Endothelial cell of umbilical vein (primary cell): ENCODE results near the gene MTHFR.

Experiments used
- CTCF ChIP-seq, 2 donors: IDR thresholded peaks; 1 replicate in 1 of 2; 2 replicates in 1 of 2; pipeline ENCODE4 v1.5.1; 2011; ENCODE audit warnings: low read length in 2 of 2, mild to moderate bottlenecking in 2 of 2, moderate library complexity in 2 of 2, control low read depth in 1 of 2, inconsistent platforms in 1 of 2, low read depth in 1 of 2; ENCODE audit not compliant: insufficient read depth in 1 of 2; ENCODE audit errors: extremely low read depth in 1 of 2
- EZH2 ChIP-seq: IDR thresholded peaks from 2 replicates; pipeline ENCODE4 v1.6.1; 2012; ENCODE audit warnings: borderline replicate concordance, low read depth, mild to moderate bottlenecking, moderate library complexity, low read length, inconsistent platforms; ENCODE audit not compliant: severe bottlenecking
- FOS ChIP-seq: IDR thresholded peaks from 2 replicates; pipeline ENCODE4 v1.6.1; 2011; ENCODE audit warnings: mild to moderate bottlenecking, low read length, moderate library complexity, borderline replicate concordance; ENCODE audit not compliant: insufficient read depth
- GATA2 ChIP-seq: IDR thresholded peaks from 2 replicates; pipeline ENCODE4 v1.7.0; 2011; ENCODE audit warnings: low read depth, mild to moderate bottlenecking, moderate library complexity, mixed read lengths, low read length; ENCODE audit not compliant: insufficient read length, insufficient read depth
- JUN ChIP-seq: IDR thresholded peaks from 2 replicates; pipeline ENCODE4 v1.6.1; 2011; ENCODE audit warnings: borderline replicate concordance, low read depth; ENCODE audit not compliant: insufficient read length, insufficient read depth
- MAX ChIP-seq: IDR thresholded peaks from 2 replicates; pipeline ENCODE4 v1.6.1; 2011; ENCODE audit not compliant: insufficient read depth, insufficient read length
- MYC ChIP-seq: IDR thresholded peaks from one replicate; pipeline ENCODE4 v1.6.1; 2011; ENCODE audit warnings: mild to moderate bottlenecking, low read depth, low read length
- POLR2A ChIP-seq: IDR thresholded peaks from 2 replicates; pipeline ENCODE4 v1.6.1; 2012; ENCODE audit warnings: low read depth, mild to moderate bottlenecking, control low read depth, low read length
- POLR2AphosphoS5 ChIP-seq: IDR thresholded peaks from 2 replicates; pipeline ENCODE4 v1.6.1; 2012; ENCODE audit warnings: low read depth, mild to moderate bottlenecking, control low read depth, low read length, moderate library complexity; ENCODE audit not compliant: insufficient read depth

DNA sequence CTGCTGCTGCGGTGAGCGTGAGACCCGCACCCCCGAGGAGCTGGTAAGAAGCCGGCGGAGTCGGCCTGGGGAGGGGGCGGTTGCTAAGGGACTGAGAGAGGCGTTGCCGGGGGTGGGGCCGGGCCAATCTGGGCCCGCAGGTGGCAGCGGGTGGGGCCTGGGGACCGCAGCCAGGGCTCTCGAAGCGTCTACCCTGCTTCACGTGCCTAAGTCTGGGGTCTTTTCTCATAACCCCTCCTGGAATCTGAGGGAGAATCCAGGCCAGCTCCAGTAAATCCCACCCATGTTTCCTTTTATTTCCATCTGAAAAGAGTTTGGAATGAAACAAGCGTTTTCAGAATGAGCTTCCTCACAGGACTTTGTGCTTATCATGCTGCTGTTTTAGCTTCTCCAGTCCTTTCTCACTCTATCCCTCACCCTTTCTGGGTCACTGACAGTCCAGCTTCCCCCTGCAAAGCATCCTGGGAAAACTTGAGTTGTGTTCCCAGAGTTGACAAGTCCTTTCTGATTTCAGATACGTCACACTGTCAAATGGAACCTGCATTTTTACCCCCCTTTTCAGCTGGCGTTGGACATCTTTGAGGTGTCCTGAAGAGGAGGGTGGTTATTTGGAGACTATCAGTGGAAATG, 658 bp upstream of the MTHFR start:
- TF ChIP-seq CTCF (IDR thresholded peaks at IDR 0.05; ENCODE audit: extremely low read depth in 1 of 2, insufficient read depth in 1 of 2, low read depth in 1 of 2, low read length in 2 of 2) = no peak
- TF ChIP-seq EZH2 = no peak
- no peak for TF ChIP-seq MYC
- TF ChIP-seq MAX = no peak
- TF ChIP-seq POLR2A = no peak
- no peak for TF ChIP-seq GATA2
- TF ChIP-seq POLR2AphosphoS5 = no peak
- no peak for TF ChIP-seq FOS
- TF ChIP-seq JUN = no peak
